HG03103 (cell line): Measurements from ENCODE around the gene SEC24D.

Experiments used
- ATAC-seq: cut with Tn5 transposase; IDR thresholded peaks from one replicate; pipeline ENCODE4 v1.9.1; 2021; ENCODE audit warnings: low read depth; ENCODE audit not compliant: unreplicated experiment

The SEC24D gene

DNA sequence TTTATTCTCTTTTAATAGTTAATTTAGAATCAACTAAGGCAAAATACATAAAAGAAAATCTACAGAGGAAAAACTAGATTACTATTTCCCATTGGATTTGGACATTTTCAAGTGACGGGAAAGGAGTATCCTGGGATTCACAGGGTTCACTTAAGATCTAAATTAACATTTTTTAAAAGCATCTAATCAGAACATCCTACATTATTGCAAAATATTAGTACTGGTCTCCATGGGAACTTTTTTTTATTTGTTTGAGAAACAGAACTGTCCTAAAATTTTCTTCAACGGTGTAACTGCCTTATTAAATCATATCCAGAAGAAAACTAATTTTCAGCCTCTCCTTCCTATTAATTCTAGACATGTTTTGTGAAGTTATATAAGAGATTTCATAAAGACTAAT lies 81.0 kb downstream of the SEC24D start:
- ATAC-seq: no peak

DNA sequence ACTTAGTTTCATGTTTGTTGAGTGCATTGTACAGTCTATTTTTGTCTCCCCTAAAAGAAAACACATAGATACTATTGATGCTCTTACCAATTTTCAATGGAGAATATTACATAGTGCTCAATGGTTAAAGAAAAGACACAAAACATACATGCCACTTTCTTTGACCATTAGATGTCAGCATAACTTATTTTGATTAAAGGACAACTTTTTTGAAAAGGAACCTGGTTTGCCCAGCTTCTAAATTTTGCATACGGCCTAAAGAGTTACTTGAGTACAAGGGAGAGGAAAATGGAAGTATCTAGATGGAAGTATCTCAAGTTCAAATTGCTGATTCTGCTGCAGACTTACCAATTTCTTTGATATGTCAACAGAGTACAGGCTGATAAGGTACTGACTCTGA lies 82.2 kb downstream of the SEC24D start:
- no peak for ATAC-seq

DNA sequence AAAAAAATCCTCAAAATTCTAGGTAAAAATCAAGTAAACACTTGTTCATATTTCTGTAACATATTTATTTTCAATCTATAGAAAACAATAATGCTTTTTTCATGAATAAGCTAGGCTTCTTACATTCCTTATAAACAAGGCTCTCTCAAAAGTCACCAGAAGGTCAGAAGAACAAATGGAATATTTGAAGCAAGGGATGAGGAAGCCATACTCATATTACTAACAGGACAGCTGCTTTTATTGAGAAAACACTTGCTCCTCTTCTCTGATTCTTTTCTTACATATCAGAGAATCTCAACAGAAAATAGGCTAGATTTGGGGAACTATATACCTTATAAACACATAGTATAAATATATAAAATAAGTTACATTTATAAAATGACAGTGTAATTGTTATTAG lies 82.8 kb downstream of the SEC24D start:
- no peak for ATAC-seq

DNA sequence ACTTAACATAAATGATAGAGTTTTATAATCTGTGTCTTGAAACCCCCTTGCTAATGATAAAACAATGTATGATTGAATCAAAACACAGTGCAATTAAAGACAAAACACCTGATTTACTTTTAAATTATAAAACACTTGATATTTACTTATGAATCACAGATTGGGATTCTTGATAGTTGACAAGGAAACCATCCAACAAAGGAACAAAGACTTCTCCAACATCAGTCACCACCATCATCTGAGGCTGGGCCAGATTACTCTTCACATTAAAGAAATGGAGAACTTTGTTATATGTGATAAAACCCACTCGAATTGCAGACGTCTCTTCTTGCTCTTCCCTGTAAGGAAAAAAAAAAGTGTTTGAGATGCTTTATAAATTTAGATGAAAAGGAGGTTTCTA lies 83.4 kb downstream of the SEC24D start:
- ATAC-seq: no peak

DNA sequence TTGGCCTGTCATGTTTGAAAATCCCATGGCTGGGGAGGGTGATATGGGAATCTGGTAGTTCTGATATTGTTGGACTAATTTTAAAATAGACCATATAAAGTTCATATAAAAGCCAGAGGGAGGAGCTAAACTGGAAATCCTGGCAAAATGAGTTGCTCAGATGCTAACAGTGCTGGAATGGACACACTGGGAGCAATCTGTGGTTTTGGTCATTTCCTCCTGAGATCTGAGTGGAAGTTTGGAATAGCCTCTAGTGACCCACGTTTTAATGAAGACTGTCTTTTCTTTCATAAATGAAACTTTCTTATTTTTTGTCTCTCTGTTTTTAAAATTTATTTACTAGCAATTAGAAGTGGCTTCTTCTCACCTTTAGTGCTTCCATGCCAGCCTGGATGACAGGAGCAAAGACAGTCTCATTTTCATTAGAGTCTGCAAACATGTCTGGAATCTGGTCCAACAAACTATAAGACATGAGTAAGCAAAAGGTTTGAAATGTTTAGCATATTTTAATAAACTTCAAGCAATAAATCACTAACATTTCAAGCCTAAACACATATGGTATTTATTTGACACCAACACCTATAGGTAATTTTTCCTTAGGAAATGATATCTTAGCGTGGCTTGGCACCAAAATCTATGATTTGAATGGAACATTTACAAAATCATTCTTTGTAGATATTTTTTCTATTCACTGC lies 84.2 kb downstream of the SEC24D start:
- no peak for ATAC-seq

DNA sequence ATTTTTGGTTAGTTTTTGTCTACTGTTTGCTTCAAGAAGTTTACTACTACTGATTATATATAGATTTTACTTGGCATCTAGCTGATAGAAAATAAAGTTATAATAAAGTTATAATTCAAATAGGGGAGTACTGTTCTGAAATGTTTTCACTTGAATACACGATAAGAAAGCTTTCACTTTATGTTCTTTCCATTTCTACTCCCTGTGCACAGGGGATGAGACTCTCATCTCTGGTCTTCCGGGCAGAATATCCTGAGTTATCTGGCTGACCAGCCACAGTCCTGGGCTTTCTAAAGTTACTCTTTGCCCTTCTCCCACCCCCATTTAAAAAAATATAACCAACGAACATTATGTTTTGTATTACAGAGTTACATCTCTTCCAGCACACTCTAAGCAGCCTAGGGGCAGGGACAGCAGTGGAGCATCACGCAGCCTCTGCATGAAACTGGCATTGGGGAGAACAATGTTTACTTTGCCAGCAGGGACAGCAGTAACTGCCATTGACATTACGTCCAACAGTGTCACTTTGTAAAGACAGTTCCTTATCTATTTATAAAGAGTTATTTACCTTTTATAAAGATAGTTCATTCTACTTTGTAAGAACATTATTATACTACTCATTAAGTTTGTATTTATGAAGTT lies 86.5 kb downstream of the SEC24D start:
- no peak for ATAC-seq

DNA sequence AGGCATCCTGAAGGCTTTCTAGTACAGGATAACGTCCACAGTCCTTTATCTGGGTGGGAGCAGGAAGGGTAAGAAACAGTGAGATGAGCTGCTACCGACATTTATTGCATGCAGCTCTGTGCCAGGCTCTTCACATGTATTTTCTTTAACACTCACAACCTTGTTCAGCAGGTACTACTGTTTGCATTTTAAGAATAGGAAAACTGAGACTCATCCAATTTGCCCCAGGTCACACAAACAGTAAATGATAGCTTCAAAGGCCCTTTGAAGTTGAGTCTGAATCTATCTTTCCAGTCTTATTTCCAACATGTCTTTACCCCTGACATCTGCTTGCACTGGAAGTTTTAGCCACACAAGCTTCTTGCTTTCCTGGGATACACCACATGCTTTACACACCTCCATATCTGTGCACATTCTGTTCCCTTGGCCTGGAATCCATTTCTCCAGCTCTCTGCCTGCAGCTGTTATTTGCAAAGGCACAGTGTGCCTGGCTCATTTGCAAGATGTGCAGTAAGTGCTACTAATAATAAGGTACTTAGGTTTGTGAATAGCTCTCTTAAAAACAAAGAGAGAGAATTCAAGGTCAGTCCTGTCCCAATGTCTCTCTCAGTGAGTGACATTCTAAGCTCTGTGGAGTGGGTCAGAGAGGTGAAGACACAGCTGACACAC lies 89.5 kb downstream of the SEC24D start:
- ATAC-seq: no peak

DNA sequence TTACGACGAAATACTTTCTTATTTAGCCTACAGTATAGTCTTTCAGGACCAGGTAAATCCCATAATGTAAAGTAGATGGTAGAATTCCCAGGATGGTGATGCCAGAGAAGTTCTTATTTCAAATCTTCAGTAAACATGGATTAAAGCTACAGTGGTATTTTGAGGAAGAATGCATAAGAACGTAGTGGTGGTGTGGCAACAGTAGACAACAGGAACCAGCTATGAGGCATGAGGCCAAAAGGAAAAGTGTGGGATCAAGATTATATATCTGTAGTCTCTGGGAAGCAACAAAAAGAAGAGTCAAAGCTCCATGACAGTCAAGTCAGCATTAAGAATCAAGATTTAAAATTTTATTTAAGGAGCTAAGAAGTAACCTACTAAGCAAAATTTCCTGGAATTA lies 90.6 kb downstream of the SEC24D start:
- ATAC-seq: no peak

DNA sequence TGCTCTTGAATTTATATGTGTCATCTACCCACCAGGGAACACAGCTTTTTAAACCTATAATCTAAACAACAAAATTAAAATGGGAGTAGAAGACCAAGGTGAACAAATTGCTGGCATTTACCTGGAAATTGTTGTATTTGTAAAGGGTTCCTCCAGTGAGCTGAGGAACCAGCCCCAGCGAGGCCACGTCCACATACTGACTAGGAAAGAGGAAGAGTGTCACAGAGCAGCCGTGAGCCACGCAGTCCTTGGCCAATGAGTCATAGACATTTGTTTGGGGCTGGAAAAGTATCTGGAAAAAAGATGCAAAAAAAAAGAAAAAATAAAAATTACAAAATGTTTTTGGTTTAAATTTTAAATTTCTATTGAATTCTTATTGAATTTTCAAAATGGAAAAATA lies 92.1 kb downstream of the SEC24D start:
- ATAC-seq: no peak

DNA sequence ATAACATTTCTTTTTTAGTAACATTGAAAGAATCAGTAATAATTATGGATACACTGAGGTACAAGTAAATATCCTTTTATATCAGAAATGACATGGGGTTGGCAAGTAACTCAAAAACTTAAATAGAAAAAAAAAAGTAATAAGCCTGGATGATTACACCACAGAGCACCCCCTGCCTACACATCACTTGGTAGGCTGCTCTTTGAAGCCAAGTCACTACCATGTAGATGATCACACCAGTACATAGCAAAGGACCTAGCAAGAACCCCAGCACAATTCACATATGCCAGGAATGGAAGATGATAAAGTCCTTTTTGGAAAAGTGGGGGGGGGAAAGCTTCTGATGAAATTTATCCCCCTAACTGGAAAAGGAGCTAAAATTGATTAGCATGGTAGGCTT lies 93.9 kb downstream of the SEC24D start:
- ATAC-seq: no peak

DNA sequence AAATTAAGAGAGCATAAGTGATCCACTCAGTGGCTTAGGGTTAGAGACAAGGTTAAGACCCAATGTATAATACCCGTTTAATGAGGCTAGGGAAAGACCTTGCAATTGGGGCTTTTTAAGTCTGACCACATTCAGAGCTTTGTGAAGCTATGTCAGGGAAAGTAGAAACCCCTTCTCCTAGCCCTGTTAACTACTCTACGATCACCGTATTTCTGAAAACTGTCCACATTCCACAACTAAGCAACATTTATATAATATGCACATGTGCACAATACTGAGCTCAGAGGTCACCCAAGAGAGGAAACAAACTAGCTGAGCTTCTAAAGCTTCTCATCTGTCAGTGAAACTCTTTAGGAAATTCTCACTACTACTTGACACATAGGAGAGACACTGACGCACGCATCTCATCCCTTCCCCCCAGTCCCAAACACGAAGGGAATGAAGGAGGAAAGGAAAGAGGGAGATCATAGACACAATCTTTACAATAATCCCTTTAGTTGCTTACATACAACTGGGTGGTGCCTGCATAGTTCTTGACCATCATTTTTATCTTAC lies 94.5 kb downstream of the SEC24D start:
- ATAC-seq: no peak

DNA sequence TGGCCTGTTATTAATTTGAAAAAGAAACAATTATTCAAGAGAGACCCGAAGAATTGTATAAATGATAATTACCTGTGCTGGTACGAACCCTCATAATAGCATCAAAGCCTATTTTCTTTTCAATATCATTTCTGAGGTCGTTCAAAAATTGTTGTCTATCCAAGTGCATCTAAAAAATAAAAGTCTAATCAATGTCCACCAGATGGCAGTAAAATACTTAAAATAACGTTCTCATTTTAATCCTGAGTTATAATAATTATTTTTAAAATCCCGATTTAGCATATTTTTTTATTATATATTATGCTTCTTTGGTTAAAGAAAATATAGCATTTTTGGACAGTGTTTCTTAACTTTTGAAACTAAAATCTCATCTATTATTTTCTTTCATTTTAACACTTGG lies 95.1 kb downstream of the SEC24D start:
- ATAC-seq: no peak

DNA sequence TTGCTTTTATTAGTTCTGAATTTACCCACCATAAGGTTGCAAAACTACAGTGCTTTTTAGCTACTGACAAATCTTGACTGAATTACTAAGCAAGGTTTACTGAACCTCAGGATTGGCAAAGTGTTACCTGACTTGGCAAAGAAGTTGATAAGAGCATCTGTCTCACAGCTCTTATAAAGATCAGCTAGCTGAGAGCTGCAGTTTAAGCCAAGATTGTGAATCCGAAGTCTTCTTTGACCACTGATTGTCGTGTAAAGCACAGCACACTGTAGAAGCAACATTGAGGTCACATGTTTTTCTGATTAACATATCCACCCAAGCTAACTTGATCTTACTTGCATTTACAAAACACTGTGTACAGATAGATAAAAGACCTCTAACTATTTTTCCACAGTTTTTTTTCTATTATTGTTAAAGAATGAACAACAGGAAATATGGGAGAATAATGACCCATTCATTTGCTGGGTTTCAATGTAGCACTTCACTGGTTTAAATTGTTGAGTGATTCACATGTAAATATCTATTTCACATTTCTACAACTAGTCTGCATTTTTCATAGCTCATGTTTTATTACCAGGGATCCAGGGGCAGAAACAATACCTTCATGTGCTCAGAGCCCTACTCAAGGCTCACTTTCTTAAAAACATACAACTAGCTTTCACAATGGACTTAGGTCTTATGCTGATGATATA lies 96.8 kb downstream of the SEC24D start:
- ATAC-seq: no peak

DNA sequence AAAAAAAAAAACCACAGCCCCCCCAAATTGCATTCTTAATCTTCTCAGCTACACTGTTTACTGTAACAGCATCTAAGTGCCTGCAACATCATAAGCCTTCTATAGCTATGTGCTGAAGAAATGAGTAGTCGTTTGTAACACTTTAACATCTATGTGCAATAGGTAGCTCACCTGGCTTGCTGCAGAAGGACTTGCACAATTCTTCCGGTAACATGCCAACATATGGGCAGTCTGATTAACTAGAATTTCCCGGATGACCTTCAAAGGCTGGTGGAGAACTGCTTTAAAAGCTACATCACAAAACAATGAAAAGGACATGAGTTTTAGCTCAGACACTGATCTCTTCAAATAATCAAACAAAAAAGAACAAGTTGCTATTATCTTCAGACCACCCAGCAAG lies 97.8 kb downstream of the SEC24D start:
- no peak for ATAC-seq

DNA sequence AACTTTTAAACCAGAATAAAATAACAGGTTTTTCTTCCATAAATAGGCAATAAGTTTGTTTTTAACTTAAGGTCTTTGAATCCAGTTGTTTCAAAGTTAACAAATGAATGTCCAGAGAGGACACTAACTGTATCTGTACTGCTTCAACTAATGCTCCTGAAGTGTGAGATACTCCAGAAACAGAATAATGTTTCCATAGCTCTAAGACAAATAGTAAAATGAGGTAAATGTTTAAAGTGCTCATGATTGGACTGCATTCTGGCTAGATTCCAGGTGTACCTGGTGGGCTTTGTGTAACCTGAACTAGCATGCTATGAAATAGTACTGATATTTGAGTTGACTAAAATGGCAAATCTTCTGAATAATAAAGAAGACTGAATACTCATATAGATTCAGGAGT lies 99.0 kb downstream of the SEC24D start:
- ATAC-seq: no peak

DNA sequence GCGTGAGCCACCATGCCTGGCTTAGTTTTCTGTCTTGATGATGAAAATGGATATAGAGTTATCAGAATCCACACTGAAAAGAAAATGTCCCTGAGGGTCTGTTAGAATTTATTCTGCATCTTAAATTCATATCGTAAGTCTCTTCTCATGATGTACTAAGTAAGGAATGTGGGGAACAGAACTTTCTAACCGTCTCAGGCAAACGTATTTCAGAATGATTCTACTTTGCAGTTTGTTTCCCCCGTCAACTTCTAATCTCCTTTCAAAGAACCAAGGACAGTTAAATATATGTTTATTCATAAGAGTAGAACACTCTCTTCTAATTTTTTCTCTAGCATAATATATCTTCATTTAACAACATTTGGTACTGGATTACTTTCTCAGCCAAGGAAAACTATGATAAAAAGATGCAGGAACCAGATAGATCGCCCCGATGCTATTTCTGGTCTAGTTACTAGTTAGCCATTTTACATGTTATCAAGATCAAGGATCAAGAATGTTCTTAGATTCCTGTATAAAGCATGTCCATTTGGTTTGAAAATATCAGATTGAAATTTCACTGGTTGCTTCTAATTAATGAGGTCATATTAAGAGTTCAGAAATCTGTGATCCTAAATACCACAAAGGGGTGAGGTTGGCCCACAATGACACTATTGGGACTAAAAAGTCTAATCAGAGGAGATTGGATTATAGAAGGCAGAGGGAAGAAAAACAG lies 101.3 kb downstream of the SEC24D start:
- no peak for ATAC-seq

DNA sequence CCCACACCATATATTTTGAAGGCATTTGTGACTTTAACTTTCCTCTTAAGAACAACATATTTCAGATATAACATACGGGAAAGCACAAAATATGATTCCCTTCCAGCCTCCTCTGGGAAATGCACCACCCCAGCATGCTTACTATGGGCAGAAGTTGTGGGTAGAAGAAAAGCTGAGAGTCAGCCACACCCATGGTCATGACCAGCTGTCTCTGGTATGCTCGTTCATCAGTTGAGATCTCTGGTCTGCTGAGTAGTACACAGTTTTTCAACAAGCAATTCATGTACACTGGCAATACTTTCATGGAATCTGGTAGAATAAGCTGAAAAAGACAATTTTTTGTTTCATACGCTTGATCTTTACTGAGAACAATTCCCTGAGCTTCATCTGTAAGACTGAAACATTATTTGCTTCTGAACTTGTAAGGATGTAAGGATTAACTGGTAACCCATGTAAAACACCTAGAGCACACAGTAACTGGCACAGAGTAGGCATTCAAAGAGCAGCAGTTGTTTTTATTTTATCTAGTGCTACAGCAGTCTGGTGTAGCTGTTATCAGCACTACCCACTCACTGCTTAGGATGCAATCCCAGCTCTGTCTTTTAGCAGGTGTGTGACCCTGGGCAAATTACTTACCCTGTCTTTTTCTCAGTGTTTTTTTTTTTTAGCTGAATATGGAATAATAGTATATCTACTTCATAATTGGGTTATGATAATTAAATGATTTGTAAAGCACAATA lies 103.2 kb downstream of the SEC24D start:
- ATAC-seq: no peak

DNA sequence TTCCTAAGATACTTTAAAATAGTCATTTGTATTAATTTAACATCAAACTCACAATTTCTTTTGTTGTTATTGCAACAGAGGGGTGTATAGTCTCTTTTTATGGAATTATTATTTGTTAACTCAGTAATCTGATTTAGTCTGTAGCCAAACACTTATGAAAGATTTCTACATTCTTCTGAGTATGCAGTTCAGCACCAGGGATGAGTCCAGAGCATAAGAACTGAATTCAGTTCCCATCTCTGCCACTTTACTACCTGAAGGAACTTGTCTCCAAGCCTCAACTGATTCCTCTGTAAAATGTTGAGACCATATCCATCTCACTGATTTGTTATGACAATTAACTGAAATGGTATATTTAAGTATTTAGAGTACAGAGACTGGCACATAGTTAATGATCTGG lies 105.2 kb downstream of the SEC24D start:
- no peak for ATAC-seq

DNA sequence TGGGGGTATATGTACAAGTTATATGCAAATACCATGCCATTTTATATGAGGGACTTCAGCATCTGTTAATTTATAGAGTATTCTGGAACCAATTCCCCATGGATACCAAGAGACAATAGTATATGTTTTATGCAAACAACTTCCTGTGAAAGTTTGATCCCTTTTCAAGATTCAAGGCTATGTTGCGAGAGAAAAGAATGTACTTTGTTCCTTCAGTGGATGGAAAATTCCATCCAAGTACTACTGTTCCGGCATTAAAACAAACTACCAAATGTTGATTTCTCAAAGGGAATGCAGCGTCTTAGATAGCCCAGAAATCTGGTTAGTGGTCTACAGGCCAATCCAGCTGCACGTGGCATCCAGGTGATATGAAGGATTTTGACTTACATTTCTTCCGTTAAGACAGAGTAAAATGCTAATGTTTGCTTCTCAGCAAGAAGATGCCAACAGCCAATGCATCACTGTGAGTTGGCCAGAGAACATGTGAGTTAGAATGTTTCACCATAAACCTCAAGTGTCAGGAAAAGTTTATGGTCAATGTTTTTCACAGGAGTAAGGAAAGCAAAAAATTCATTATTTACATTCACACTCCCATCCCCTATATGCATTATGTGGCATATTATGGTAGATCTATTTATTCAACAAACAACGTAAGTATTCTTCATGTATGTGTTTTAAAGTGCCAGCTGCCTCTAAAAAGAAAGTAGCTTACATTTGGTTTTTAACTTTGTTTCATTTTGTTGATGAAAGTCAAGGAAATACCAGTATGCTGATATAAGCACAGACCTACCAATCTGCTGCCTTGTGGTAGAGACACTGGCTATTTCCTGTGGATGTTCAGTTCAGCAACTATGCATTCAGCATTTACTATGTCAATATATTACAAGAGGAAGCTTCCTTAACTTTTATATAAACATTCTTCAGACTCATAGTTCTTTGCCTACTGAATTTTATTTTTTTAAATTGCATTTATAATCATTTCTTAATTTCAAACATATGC lies 106.3 kb downstream of the SEC24D start:
- no peak for ATAC-seq
